ENCODE measurements around the gene BCAR1. TPM values are rescaled to one million over a fixed set of nuclear protein-coding genes. Genes with fewer than 3 reads are reported as not detected.
A peak's percentile ranks its signal among the peaks of the same experiment; 100 is the strongest.

The BCAR1 gene
- total and polyA plus RNA-seq, 5 experiments from 2014 or later = 0.30 TPM; not detected in 4

GRCh38 chr16:75258807-75259141, 7.3 kb upstream of the BCAR1 start:
- no peak for ATAC-seq
- H3K27ac Mint-ChIP-seq = no peak overlapping the region
- peaks cover 20 to 79% (median 44%) of the 10 kb centered on the region in 5 donors for H3K27me3 Mint-ChIP-seq
- no peaks in the 10 kb centered on the region for H3K36me3 Mint-ChIP-seq
- H3K4me1 Mint-ChIP-seq = peaks cover 0 to 2% (median 0%) of the 10 kb centered on the region in 4 donors
- no peak for DNase-seq
- POLR2A ChIA-PET = no interaction called here
- no peak overlapping the region for H3K4me3 Mint-ChIP-seq
- H3K9me3 Mint-ChIP-seq = no peaks in the 10 kb centered on the region

GRCh38 chr16:75257886-75258806, 6.7 kb upstream of the BCAR1 start:
- ATAC-seq (no peak), DNase-seq (no peak)
- Mint-ChIP-seq H3K36me3 (no peaks in the 10 kb centered on the region), H3K4me1 (peaks cover 0 to 2% (median 0%) of the 10 kb centered on the region in 4 donors), H3K9me3 (no peaks in the 10 kb centered on the region), H3K27ac (no peak overlapping the region), H3K27me3 (peaks cover 18 to 79% (median 41%) of the 10 kb centered on the region in 5 donors), H3K4me3 (no peak overlapping the region)
- POLR2A ChIA-PET = no interaction called here

GRCh38 chr16:75256696-75257343, 5.4 kb upstream of the BCAR1 start:
- peaks cover 13 to 77% (median 34%) of the 10 kb centered on the region in 5 donors for H3K27me3 Mint-ChIP-seq
- POLR2A ChIA-PET = no interaction called here
- H3K36me3 Mint-ChIP-seq = peaks cover 0 to under 1% (median 0%) of the 10 kb centered on the region in 3 donors
- H3K4me1 Mint-ChIP-seq = peaks cover 3 to 5% (median 4%) of the 10 kb centered on the region in 4 donors
- ATAC-seq (no peak), DNase-seq (no peak)
- H3K27ac Mint-ChIP-seq = no peak overlapping the region
- H3K4me3 Mint-ChIP-seq = no peak overlapping the region
- H3K9me3 Mint-ChIP-seq = no peaks in the 10 kb centered on the region

- Mint-ChIP-seq H3K4me3 (no peak overlapping the region), H3K27ac (no peak overlapping the region), H3K36me3 (peaks cover 0 to 2% (median 0%) of the 10 kb centered on the region in 3 donors), H3K4me1 (peaks cover 3 to 8% (median 5%) of the 10 kb centered on the region in 4 donors), H3K27me3 (peaks cover 14 to 74% (median 33%) of the 10 kb centered on the region in 5 donors), H3K9me3 (no peaks in the 10 kb centered on the region)
- POLR2A ChIA-PET = no interaction called here
- no peak for ATAC-seq
- no peak for DNase-seq
Measured at GRCh38 chr16:75256059-75256571, 4.7 kb upstream of the BCAR1 start.

GRCh38 chr16:75254359-75254837, 3.0 kb upstream of the BCAR1 start:
- Mint-ChIP-seq H3K4me3 (no peak overlapping the region), H3K4me1 (peaks cover 3 to 16% (median 12%) of the 10 kb centered on the region in 4 donors), H3K27me3 (peaks cover 11 to 81% (median 35%) of the 10 kb centered on the region in 5 donors), H3K36me3 (peaks cover 0 to 2% (median 0%) of the 10 kb centered on the region in 3 donors), H3K9me3 (no peaks in the 10 kb centered on the region), H3K27ac (no peak overlapping the region)
- POLR2A ChIA-PET = no interaction called here
- no peak for ATAC-seq
- DNase-seq = no peak

DNA sequence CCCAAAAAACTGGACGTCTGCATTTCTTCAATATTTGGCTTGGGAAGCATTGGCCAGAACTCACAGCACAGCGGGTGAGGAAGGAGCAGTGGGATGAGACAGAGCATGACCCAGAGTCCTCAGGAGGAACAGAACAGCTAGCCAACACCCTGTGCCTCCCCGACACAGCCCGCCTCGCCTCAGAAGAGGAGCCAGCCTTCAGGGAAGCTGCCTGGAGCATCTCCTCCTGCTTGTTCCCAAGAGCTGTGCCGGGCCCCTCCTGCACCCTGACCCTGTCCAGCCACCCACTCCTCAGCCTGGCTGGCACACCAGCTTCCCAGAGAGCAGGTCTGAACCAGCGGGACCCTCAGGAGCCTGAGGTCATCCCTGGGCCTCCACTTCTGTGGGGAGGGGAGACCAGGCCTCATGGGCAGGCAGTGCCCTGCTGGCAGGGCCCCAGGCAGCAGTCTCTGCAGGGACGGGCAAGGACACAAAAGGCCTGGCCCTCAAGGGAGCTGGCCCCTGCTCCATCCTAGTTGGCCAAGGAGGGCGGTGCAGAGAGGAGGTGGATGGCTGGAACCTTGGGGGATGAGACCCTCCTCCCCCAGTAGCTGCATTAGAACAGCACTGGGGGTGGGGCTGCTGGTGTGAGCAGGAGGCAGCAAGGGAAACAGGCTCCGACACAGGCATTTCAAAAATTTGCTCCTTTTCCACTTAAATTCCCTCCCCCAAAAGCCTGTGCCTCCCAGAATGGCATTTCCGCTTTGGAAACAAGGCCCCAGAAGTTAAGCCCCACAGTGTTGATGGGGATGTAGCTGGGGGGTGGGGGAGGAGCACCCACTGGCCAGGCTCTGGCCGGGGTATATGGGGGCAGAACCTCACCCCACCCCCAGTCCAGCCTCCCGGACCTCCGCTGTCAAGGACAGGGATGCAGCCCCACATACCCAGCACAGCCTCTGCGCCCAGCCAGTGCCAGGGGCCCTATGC, 1.8 kb upstream of the BCAR1 start:
- ATAC-seq = no peak
- H3K27ac Mint-ChIP-seq = no peak overlapping the region
- no peaks in the 10 kb centered on the region for H3K9me3 Mint-ChIP-seq
- H3K27me3 Mint-ChIP-seq = peaks cover 11 to 80% (median 37%) of the 10 kb centered on the region in 5 donors
- H3K4me1 Mint-ChIP-seq = peaks cover 3 to 16% (median 12%) of the 10 kb centered on the region in 4 donors
- DNase-seq = no peak
- H3K36me3 Mint-ChIP-seq = peaks cover 0 to 2% (median 0%) of the 10 kb centered on the region in 3 donors
- H3K4me3 Mint-ChIP-seq = no peak overlapping the region
- POLR2A ChIA-PET = no interaction called here

GRCh38 chr16:75252049-75252864, 833 bp upstream of the BCAR1 start:
- peak overlapping the region; percentile 58 to 83 (median 72) for H3K4me3 Mint-ChIP-seq
- peaks cover 3 to 16% (median 12%) of the 10 kb centered on the region in 4 donors for H3K4me1 Mint-ChIP-seq
- no peak for ATAC-seq
- no peak for DNase-seq
- no peaks in the 10 kb centered on the region for H3K9me3 Mint-ChIP-seq
- POLR2A ChIA-PET = no interaction called here
- H3K27ac Mint-ChIP-seq = no peak overlapping the region
- H3K36me3 Mint-ChIP-seq = peaks cover 0 to 2% (median 0%) of the 10 kb centered on the region in 3 donors
- H3K27me3 Mint-ChIP-seq = peaks cover 10 to 76% (median 38%) of the 10 kb centered on the region in 5 donors

DNA sequence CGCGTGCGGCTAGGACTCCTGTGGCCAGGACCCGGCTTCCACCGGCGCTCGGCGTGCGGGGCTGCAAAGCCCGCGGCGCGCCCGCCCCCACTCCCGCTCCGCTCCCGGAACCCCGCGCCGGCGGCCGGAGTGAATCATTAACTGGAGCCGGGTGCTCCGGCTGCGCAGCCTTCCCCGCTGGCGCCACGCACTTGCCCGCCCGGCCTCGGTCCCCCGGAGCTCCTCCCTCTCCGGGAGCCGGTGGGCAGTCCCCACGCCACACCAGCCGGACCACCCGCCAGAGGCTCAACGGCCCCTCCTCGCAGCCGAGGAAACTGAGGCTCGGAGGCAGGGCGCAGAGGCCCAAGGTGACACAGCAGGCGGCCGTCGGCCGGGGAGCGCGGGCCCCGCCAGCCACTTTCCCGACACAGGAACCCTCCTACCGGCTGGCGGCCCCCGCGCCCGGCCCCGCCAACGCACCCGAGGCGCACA, 580 bp downstream of the BCAR1 start:
- H3K4me1 Mint-ChIP-seq = peaks cover 3 to 16% (median 12%) of the 10 kb centered on the region in 4 donors
- no peaks in the 10 kb centered on the region for H3K9me3 Mint-ChIP-seq
- H3K4me3 Mint-ChIP-seq = peak overlapping the region in 6 of 10 donors; percentile 52 to 68 (median 60)
- DNase-seq = no peak
- peak; percentile 40 to 61 for ATAC-seq
- POLR2A ChIA-PET = no interaction called here
- H3K27ac Mint-ChIP-seq = no peak overlapping the region
- peaks cover 10 to 90% (median 38%) of the 10 kb centered on the region in 5 donors for H3K27me3 Mint-ChIP-seq
- peaks cover 0 to 2% (median 0%) of the 10 kb centered on the region in 3 donors for H3K36me3 Mint-ChIP-seq

DNA sequence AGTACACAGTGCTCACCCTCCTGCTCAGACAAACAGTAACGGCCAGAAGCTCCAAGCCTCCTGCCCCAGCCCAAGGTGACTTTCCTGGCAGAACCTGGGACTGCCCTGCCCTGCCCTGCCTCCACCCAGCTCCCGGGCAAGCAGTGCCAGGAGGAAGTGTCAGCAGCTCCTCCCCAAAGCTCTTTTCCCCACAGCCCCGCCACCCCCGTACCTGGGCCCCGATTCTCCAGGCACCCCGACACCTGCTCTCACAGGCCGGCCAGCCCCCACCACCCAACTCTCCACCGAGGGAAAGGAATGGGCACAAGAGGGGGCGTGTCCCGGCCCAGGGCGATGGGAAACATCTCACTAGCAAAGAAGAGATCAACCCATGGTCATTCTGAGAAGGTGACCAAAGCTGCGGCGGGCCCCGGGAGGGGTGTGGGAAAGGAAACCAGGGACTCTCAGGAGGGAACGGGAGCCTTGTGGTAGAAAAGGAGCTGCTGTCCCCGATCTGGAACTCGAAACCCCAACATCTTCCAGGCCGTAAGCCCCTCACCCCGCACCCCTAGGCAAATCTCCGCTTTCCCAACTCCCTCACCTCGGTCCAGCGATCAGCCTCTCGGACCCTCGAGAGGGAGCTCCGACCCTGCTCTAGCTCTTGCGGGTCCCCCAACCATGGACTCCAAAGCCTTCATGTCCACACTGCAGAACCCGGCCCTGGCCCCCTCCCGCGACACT, 1.2 kb downstream of the BCAR1 start:
- POLR2A ChIA-PET = no interaction called here
- Mint-ChIP-seq H3K27ac (no peak overlapping the region), H3K9me3 (no peaks in the 10 kb centered on the region), H3K36me3 (peaks cover 0 to 2% (median 0%) of the 10 kb centered on the region in 3 donors), H3K27me3 (peaks cover 10 to 87% (median 38%) of the 10 kb centered on the region in 5 donors), H3K4me1 (peaks cover 3 to 16% (median 12%) of the 10 kb centered on the region in 4 donors), H3K4me3 (peak overlapping the region; percentile 32 to 83 (median 60))
- ATAC-seq = no peak
- no peak for DNase-seq

DNA sequence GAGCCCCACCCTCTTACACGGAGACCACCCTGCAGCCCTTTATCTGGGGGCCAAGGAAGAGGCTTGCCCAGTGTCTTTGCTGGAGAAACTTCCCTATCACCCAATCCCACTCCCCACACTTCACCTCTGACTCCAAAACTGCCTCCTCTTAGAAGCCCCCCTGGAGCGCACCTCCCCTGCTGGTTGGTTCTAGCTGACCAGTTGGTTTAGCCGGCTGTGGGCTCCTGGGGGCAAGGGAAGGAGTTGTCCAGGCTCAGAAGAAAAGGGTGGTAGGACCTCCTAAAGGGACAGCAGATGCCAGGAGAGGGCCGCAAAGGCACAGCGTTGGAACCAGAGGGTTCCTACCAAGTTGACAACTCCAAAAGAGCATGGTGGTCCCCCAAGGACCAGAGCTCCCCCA, 2.0 kb downstream of the BCAR1 start:
- POLR2A ChIA-PET = no interaction called here
- H3K4me1 Mint-ChIP-seq = peaks cover 3 to 16% (median 13%) of the 10 kb centered on the region in 4 donors
- DNase-seq (no peak), ATAC-seq (no peak)
- H3K4me3 Mint-ChIP-seq = peak overlapping the region in 3 of 10 donors; percentile 4 to 63 (median 39)
- no peaks in the 10 kb centered on the region for H3K9me3 Mint-ChIP-seq
- H3K27ac Mint-ChIP-seq = no peak overlapping the region
- H3K27me3 Mint-ChIP-seq = peaks cover 6 to 79% (median 32%) of the 10 kb centered on the region in 5 donors
- peaks cover 0 to 2% (median 0%) of the 10 kb centered on the region in 3 donors for H3K36me3 Mint-ChIP-seq

All from naive thymus-derived CD8-positive, alpha-beta T cell (primary cell).